HG03460 (cell line): ENCODE results near the gene DNAH1.

Experiments
- ATAC-seq: cut with Tn5 transposase; IDR thresholded peaks from one replicate; pipeline ENCODE4 v1.9.1; 2021; ENCODE audit not compliant: unreplicated experiment

DNAH1 gene

GRCh38 chr3:52310861-52311575 is 5.1 kb upstream of the DNAH1 start:
- ATAC-seq, result peak; percentile 45

DNA sequence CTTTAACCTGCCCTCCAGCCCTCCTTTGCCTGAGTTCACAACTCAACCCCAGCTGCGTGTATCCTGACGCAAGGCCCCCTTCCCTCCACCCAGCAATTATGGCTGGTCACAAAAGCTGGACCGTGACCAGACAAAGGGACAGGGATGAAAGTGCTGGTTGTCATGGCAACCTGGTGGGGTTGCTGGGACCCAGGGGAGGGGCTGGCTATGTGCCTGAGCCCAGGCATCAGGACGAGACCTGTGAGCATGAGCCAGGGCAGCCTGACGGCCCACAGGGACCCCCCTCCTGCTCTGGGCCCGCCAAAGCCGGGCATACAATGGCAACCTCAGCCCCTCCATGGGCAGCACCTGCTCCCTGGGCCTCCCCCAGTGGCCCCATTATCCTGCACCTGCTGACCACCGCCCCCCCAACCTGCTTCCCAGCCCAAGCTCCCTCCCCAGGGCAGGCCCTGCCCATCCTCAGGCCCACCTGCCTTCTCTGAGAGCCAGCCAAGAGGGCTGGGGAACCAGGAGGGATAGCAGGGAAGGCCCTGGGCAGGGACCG is 4.5 kb upstream of the DNAH1 start:
- no peak for ATAC-seq

- peak; percentile 18 for ATAC-seq
Observed at GRCh38 chr3:52313188-52313773, 2.8 kb upstream of the DNAH1 start.

GRCh38 chr3:52313774-52314188 is 2.3 kb upstream of the DNAH1 start:
- peak; percentile 86 for ATAC-seq

DNA sequence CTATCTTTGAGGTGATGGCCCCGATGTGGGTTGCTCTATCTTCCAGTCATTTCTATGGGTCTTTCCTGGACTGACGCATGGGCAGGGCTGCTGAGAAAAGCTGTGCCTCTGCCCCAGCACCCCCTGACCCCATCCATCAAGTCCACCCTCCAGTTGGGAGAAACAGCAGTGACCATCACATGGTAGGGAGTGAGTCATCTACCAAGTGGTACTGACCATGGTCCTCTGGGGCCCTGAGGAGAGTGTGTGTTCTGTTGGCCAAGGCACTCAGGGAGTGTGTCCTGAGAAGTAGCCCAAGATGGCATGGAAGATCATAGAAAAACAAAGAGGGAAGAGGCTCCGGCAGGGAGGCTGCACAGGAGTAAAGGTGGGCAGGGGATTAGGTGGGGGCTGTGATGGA is 1.6 kb upstream of the DNAH1 start:
- no peak for ATAC-seq

GRCh38 chr3:52315006-52315405 is 1.1 kb upstream of the DNAH1 start:
- no peak for ATAC-seq

- ATAC-seq, result no peak
Observed at GRCh38 chr3:52317208-52318000, 1.3 kb downstream of the DNAH1 start.

- no peak for ATAC-seq
Observed at GRCh38 chr3:52318186-52318816, 2.2 kb downstream of the DNAH1 start.

GRCh38 chr3:52319921-52320595 is 3.9 kb downstream of the DNAH1 start:
- no peak for ATAC-seq

GRCh38 chr3:52321481-52321880 is 5.4 kb downstream of the DNAH1 start:
- no peak for ATAC-seq

- ATAC-seq, result no peak
Observed at GRCh38 chr3:52322466-52322865, 6.3 kb downstream of the DNAH1 start.

GRCh38 chr3:52323526-52324295 is 7.6 kb downstream of the DNAH1 start:
- no peak for ATAC-seq

- ATAC-seq, result no peak
Observed at GRCh38 chr3:52324676-52325075, 8.6 kb downstream of the DNAH1 start.

GRCh38 chr3:52325686-52326085 is 9.6 kb downstream of the DNAH1 start:
- no peak for ATAC-seq

DNA sequence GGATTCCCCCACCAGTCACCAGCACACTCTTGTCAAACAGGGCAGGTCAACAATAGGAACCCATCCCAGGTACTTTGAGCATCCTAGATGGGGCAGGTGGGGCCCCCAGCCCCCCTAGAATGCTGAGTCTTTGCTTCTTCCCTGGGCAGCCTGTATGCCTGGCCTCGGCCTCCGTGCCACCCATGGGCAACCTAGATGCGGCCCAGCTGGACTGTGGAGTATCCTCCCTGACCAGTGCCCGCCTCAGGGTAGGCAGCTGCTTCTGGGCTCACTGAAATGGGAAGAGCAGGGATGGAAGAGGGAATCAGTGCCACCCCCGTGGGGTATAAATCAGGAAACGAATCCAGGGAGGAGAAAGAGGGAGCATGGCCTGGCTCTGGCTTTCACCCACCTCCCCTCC is 10.9 kb downstream of the DNAH1 start:
- no peak for ATAC-seq

- no peak for ATAC-seq
Observed at GRCh38 chr3:52327486-52328290, 11.6 kb downstream of the DNAH1 start.

DNA sequence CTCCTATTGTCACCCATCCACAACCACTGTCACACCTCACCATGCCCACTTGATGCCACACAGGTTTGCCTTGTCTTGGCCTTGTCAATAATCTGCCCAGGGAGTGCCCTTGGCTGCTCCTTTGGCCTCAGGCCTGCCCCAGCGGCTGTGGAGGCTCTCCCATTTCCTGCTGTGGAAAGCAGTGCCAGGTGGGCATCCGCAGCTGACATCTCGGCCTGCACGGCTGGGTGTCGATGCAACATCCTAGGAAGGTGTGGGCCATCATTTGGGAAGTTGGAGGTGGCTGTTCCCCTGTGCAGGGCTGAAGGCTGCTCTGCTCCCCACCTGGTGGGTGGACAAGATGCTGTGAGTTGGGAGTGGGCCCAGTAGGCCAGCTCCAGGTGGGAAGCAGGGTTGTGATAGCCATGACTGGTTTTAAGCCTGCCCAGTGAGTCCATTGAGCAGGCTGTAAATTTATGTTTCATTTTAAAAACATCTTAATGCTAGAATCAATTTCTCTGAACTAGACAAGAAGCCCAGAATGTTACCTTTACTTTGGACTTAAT is 12.5 kb downstream of the DNAH1 start:
- ATAC-seq, result no peak

DNA sequence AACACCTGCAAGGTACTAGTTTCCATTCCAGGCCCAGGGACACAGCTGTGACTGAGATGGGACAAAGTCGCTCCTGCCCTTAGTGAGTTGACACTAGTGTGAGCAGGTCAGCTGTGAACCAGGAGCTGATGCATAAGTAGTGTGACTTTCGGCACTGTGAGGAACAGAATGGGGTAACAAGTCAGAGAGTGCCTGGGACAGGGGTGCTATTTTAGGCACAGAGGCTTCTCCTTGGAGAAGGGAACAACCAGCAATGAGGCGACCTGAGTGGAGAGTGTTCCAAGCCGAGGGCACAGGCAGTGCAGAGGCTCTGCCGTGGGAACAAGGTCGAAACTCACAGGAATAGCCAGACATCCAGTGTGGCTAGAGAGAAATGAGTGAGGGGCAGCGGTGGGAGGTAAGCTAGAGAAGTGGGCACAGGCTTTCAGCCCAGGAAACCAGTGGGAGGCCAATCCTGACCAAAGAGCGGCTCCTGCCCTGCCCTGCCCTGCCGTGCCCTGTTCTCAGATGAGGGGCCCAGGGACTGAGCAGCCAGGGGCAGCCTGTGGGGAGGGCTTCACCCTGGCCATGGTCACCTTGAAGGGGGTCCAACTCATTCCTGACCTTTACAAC is 14.2 kb downstream of the DNAH1 start:
- no peak for ATAC-seq
